Body of pancreas (tissue), 4 donors: Measurements from ENCODE around the gene MYOM1. TPM values are rescaled to one million over a fixed set of nuclear protein-coding genes. Genes with fewer than 3 reads are reported as not detected.

Experiments used
- ATAC-seq: fragments of 150-250 bp; one replicate; pipeline ENCODE4 v1.9.1; 2016
- DNase-seq, 4 donors: peaks; one replicate each; pipeline ENCODE4 v3.0.0-alpha.2; 2019
- H3K27ac ChIP-seq, 4 donors: fragments of 200-600 bp; sonication (generic); 1 replicate in 3 of 4; 2 replicates in 1 of 4; pipeline versions ENCODE4 v1.5.1 to v1.6.1; 2016 to 2019; ENCODE audit warnings: mild to moderate bottlenecking in 1 of 4, mixed read lengths in 1 of 4, moderate library complexity in 1 of 4
- H3K27me3 ChIP-seq, 2 donors: fragments of 200-600 bp; sonication (generic); one replicate each; pipeline ENCODE4 v1.6.0; 2016; ENCODE audit warnings: mild to moderate bottlenecking in 1 of 2
- H3K36me3 ChIP-seq, 2 donors: fragments of 200-600 bp; sonication (generic); replicated peaks in 1 of 2; 2 replicates each; pipeline ENCODE4 v1.5.1; 2016; ENCODE audit warnings: low read depth in 2 of 2; ENCODE audit not compliant: insufficient read depth in 1 of 2
- H3K4me1 ChIP-seq: fragments of 200-600 bp; sonication (generic); one replicate; pipeline ENCODE4 v1.6.0; 2016
- H3K4me3 ChIP-seq, 2 donors: fragments of 200-600 bp; sonication (generic); 1 replicate in 1 of 2; 2 replicates in 1 of 2; pipeline ENCODE4 v1.5.1; 2016 to 2019
- H3K9me3 ChIP-seq, 3 donors: fragments of 200-600 bp; sonication (generic); 1 replicate in 2 of 3; 2 replicates in 1 of 3; pipeline ENCODE4 v1.5.1; 2016
- CTCF ChIP-seq, 7 experiments: fragments of 450-650 bp in 4 of 7; fragments of 200-600 bp in 3 of 7; sonication (generic) in 3 of 7; IDR thresholded peaks; one replicate each; pipeline ENCODE4 v1.5.1; 2016 to 2019; ENCODE audit warnings: antibody characterized with exemption in 7 of 7
- POLR2A ChIP-seq, 3 donors: fragments of 450-650 bp; IDR thresholded peaks; one replicate each; pipeline ENCODE4 v1.6.1; 2016; ENCODE audit warnings: antibody characterized with exemption in 3 of 3, mild to moderate bottlenecking in 2 of 3
- WGBS, 2 donors: methylation state at CpG; one replicate each; pipeline ENCODE4 v1.1.5; 2017; 5-methylcytosine and 5-hydroxymethylcytosine counted together
- intact Hi-C: fragments of 100-400 bp; cut with DNase I; formaldehyde crosslinking; loops from one replicate; pipeline ENCODE4 v1.15.1; 2023
- total RNA-seq, 2 donors: library from RNA; depleted of rRNA; stranded (reverse); fragments of >200 nt; gene quantifications; one replicate each; pipeline ENCODE4 v1.1.0, GENCODE V29; 2016

The MYOM1 gene
- total RNA-seq, 2 donors from 2014 or later: 10.9 to 21.8 TPM

DNA sequence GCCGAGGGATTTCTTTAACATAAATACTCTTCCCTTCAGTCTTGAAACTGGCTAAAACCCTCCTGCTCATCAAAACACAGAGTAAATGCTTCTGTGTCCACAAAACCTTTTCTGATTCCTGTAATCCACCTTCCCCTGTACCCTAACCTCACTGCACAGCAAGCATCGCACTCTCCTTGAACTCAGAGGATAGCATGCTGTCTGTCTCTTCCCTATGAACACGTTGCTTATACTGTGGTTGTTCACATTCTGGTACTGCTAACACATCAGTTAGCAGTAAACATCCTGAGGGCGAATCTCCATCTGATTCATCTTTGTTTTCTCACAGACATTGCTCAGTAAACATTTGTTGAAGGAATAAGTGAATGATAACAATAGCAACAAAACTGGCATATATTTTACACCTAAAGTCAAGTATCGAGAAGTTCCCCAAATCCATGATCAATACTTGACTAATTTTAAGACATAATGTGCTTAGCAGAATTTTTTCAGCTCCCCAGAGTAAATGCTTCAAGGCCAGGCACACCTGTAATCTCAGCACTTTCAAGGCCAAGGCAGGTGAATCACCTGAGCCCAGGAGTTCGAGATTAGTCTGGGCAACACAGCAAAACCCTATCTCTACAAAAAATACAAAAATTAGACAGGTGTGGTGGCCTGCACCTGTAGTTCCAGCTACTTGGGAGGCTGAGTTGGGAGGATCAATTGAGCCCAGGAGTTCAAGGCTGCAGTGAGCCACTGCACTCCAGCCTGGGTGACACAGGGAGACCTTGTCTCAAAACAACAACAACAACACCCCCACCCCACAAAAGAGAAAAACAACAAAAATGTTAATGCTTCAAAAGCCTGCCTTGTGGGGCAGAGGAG, 161.2 kb downstream of the MYOM1 start:
- no peaks in the 10 kb centered on the region for H3K9me3 ChIP-seq
- no peaks in the 10 kb centered on the region for H3K36me3 ChIP-seq
- peak overlapping the region in 1 of 4 donors; percentile 26 for H3K27ac ChIP-seq
- DNase-seq: no peak
- WGBS, 2 donors: 60 to 68% methylated on average over 6 of the region's 6 CpGs
- TF ChIP-seq CTCF (IDR thresholded peaks at IDR 0.05) (no peak), POLR2A (IDR thresholded peaks at IDR 0.05) (no peak)
- H3K4me3 ChIP-seq: no peak overlapping the region
- peaks cover 7% of the 10 kb centered on the region for H3K4me1 ChIP-seq
- no peaks in the 10 kb centered on the region for H3K27me3 ChIP-seq
- intact Hi-C loops: no loop called here
- ATAC-seq: no peak

DNA sequence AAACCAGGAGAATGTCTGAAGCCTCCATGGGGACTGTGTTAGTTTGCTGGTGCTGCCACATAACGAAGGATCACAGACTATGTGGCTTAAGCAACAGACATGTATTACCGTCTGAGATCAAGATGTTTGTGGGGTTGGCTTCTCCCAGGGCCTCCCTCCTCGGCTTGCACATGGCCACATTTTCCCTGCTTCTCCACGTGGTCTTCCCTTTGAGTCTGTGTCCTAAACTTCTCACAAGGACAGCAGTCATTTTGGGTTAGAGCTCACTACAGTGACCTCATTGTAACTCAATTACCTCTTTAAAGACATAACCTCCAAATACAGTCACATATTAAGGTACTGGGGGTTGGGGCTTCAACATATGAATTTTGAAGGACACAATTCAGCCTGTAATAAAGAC, 162.2 kb downstream of the MYOM1 start:
- no peak for DNase-seq
- intact Hi-C loops: no loop called here
- no peak overlapping the region for H3K27ac ChIP-seq
- no peak for ATAC-seq
- no peaks in the 10 kb centered on the region for H3K27me3 ChIP-seq
- H3K36me3 ChIP-seq: no peaks in the 10 kb centered on the region
- TF ChIP-seq CTCF (IDR thresholded peaks at IDR 0.05) (no peak), POLR2A (IDR thresholded peaks at IDR 0.05) (no peak)
- WGBS, 2 donors: 71 to 83% methylated on average over 4 of the region's 4 CpGs
- no peak overlapping the region for H3K4me3 ChIP-seq
- H3K9me3 ChIP-seq: no peaks in the 10 kb centered on the region
- peaks cover 8% of the 10 kb centered on the region for H3K4me1 ChIP-seq

DNA sequence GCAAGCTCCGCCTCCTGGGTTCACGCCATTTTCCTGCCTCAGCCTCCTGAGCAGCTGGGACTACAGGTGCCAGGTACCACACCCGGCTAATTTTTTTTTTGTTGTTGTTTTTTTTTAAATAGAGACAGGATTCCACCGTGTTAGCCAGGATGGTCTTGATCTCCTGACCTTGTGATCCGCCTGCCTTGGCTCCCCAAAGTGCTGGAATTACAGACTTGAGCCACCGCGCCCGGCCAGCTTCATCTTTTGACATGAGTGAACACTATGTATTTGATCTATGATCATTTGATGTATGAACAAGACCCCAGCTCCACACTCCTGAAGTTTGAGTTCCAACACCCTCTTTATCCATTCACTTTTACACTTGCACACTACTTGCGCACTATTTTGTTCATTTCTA, 163.5 kb downstream of the MYOM1 start:
- no peak overlapping the region for H3K27ac ChIP-seq
- no peaks in the 10 kb centered on the region for H3K27me3 ChIP-seq
- ATAC-seq (no peak), DNase-seq (no peak)
- TF ChIP-seq POLR2A (IDR thresholded peaks at IDR 0.05) (no peak), CTCF (IDR thresholded peaks at IDR 0.05) (no peak)
- H3K4me3 ChIP-seq: no peak overlapping the region
- no peaks in the 10 kb centered on the region for H3K36me3 ChIP-seq
- H3K4me1 ChIP-seq: peaks cover 21% of the 10 kb centered on the region
- 60 to 77% methylated on average over 9 of the region's 9 CpGs for WGBS, 2 donors
- no peaks in the 10 kb centered on the region for H3K9me3 ChIP-seq
- intact Hi-C loops: no loop called here

DNA sequence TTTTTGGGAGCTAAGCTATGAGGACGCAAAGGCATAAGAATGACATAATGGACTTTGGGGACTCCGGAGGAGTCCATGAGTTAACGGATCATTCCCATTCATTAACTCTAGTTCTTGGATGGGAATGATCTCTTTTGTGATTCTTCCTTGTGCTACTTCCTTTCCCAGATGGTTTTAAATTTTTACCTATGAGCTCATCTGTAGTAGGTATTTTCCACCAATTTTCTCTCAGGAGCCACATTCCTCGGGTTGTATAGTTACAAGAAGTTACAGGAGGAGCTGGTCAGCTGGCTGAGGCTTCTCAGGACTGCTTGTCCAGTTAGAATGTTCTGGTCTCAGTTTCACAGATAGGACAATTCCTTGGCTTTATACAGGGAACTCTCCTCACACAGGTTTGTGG, 164.0 kb downstream of the MYOM1 start:
- no peak overlapping the region for H3K27ac ChIP-seq
- intact Hi-C loops: no loop called here
- no peaks in the 10 kb centered on the region for H3K27me3 ChIP-seq
- DNase-seq (no peak), ATAC-seq (no peak)
- H3K9me3 ChIP-seq: no peaks in the 10 kb centered on the region
- H3K4me1 ChIP-seq: peaks cover 23% of the 10 kb centered on the region
- TF ChIP-seq CTCF (IDR thresholded peaks at IDR 0.05): no peak
- no peak for TF ChIP-seq POLR2A (IDR thresholded peaks at IDR 0.05)
- no peaks in the 10 kb centered on the region for H3K36me3 ChIP-seq
- no peak overlapping the region for H3K4me3 ChIP-seq
- 55 to 63% methylated on average over 4 of the region's 4 CpGs for WGBS, 2 donors
